ENCODE measurements around the gene TDRD12.

Gene TDRD12

GRCh38 chr19:32812571-32812970 lies 93.0 kb downstream of the TDRD12 start:
- H3K4me3 ChIP-seq (ENCODE audit: control insufficient read depth, low read depth, low read length): no peak overlapping the region
- no peak for TF ChIP-seq CTCF (IDR thresholded peaks at IDR 0.05; ENCODE audit: control insufficient read depth, insufficient read depth, low read depth, low read length, missing control alignments)
- no peak for DNase-seq (ENCODE audit: low read depth)

- DNase-seq (ENCODE audit: low read depth): no peak
- H3K4me3 ChIP-seq (ENCODE audit: control insufficient read depth, low read depth, low read length): no peak overlapping the region
- no peak for TF ChIP-seq CTCF (IDR thresholded peaks at IDR 0.05; ENCODE audit: control insufficient read depth, insufficient read depth, low read depth, low read length, missing control alignments)
Observed at GRCh38 chr19:32813862-32814425, 94.4 kb downstream of the TDRD12 start.

GRCh38 chr19:32814624-32815023 lies 95.1 kb downstream of the TDRD12 start:
- no peak overlapping the region for H3K4me3 ChIP-seq (ENCODE audit: control insufficient read depth, low read depth, low read length)
- TF ChIP-seq CTCF (IDR thresholded peaks at IDR 0.05; ENCODE audit: control insufficient read depth, insufficient read depth, low read depth, low read length, missing control alignments): no peak
- DNase-seq (ENCODE audit: low read depth): no peak

GRCh38 chr19:32816555-32817099 lies 97.1 kb downstream of the TDRD12 start:
- DNase-seq (ENCODE audit: low read depth): no peak
- TF ChIP-seq CTCF (IDR thresholded peaks at IDR 0.05; ENCODE audit: control insufficient read depth, insufficient read depth, low read depth, low read length, missing control alignments): no peak
- no peak overlapping the region for H3K4me3 ChIP-seq (ENCODE audit: control insufficient read depth, low read depth, low read length)

GRCh38 chr19:32817569-32818476 lies 98.3 kb downstream of the TDRD12 start:
- no peak for TF ChIP-seq CTCF (IDR thresholded peaks at IDR 0.05; ENCODE audit: control insufficient read depth, insufficient read depth, low read depth, low read length, missing control alignments)
- no peak for DNase-seq (ENCODE audit: low read depth)
- no peak overlapping the region for H3K4me3 ChIP-seq (ENCODE audit: control insufficient read depth, low read depth, low read length)

- TF ChIP-seq CTCF (IDR thresholded peaks at IDR 0.05; ENCODE audit: control insufficient read depth, insufficient read depth, low read depth, low read length, missing control alignments): no peak
- DNase-seq (ENCODE audit: low read depth): no peak
- no peak overlapping the region for H3K4me3 ChIP-seq (ENCODE audit: control insufficient read depth, low read depth, low read length)
Observed at GRCh38 chr19:32818536-32818935, 99.0 kb downstream of the TDRD12 start.

All from AG09309 (cell line).